ENCODE results near the gene SLC22A31.

Gene SLC22A31

GRCh38 chr16:89210165-89210903 is 10.0 kb upstream of the SLC22A31 start:
- Histone ChIP-seq H3K9ac (ENCODE audit: low read length) (no peak overlapping the region), H3K9me3 (ENCODE audit: low read length) (no peaks in the 10 kb centered on the region), H4K20me1 (ENCODE audit: insufficient read depth, low read length) (no peaks in the 10 kb centered on the region), H2AFZ (ENCODE audit: low read length) (no peak overlapping the region), H3K4me1 (ENCODE audit: insufficient read depth, low read length, severe bottlenecking) (no peaks in the 10 kb centered on the region), H3K27ac (ENCODE audit: low read depth, low read length, poor library complexity, severe bottlenecking) (no peak overlapping the region), H3K9me2 (ENCODE audit: low read depth, low read length) (no peaks in the 10 kb centered on the region), H3K4me2 (ENCODE audit: low read length) (no peak overlapping the region), H3K36me3 (ENCODE audit: insufficient read depth, low read length) (no peaks in the 10 kb centered on the region), H3K79me2 (ENCODE audit: insufficient read depth, low read length) (no peaks in the 10 kb centered on the region), H3K4me3 (ENCODE audit: low read depth, low read length, poor library complexity, severe bottlenecking) (no peak overlapping the region), H3K27me3 (ENCODE audit: insufficient read depth, low read length) (no peaks in the 10 kb centered on the region; the same call in 1 of the 2 replicates), H3F3A (ENCODE audit: insufficient read depth, low read length) (no peaks in the 10 kb centered on the region)
- TF ChIP-seq CTCF (IDR thresholded peaks at IDR 0.05; ENCODE audit: low read length) (no peak), EZH2 (IDR thresholded peaks at IDR 0.05; ENCODE audit: borderline replicate concordance, low read length) (no peak)

- no peak for TF ChIP-seq CTCF (IDR thresholded peaks at IDR 0.05; ENCODE audit: low read length)
- no peak for TF ChIP-seq EZH2 (IDR thresholded peaks at IDR 0.05; ENCODE audit: borderline replicate concordance, low read length)
- Histone ChIP-seq H3K27ac (ENCODE audit: low read depth, low read length, poor library complexity, severe bottlenecking) (no peak overlapping the region), H3K9me2 (ENCODE audit: low read depth, low read length) (no peaks in the 10 kb centered on the region), H3K4me1 (ENCODE audit: insufficient read depth, low read length, severe bottlenecking) (no peaks in the 10 kb centered on the region), H3K4me2 (ENCODE audit: low read length) (no peak overlapping the region), H2AFZ (ENCODE audit: low read length) (no peak overlapping the region), H3K9me3 (ENCODE audit: low read length) (no peaks in the 10 kb centered on the region), H3K9ac (ENCODE audit: low read length) (no peak overlapping the region), H3K27me3 (ENCODE audit: insufficient read depth, low read length) (no peaks in the 10 kb centered on the region; the same call in 1 of the 2 replicates), H3K79me2 (ENCODE audit: insufficient read depth, low read length) (no peaks in the 10 kb centered on the region), H3F3A (ENCODE audit: insufficient read depth, low read length) (no peaks in the 10 kb centered on the region), H3K4me3 (ENCODE audit: low read depth, low read length, poor library complexity, severe bottlenecking) (no peak overlapping the region), H3K36me3 (ENCODE audit: insufficient read depth, low read length) (no peaks in the 10 kb centered on the region), H4K20me1 (ENCODE audit: insufficient read depth, low read length) (no peaks in the 10 kb centered on the region)
Measured at GRCh38 chr16:89209522-89210044, 9.2 kb upstream of the SLC22A31 start.

GRCh38 chr16:89207993-89208392 is 7.7 kb upstream of the SLC22A31 start:
- no peaks in the 10 kb centered on the region for H3K36me3 ChIP-seq (ENCODE audit: insufficient read depth, low read length)
- H3K79me2 ChIP-seq (ENCODE audit: insufficient read depth, low read length): no peaks in the 10 kb centered on the region
- H3K27me3 ChIP-seq (ENCODE audit: insufficient read depth, low read length): no peaks in the 10 kb centered on the region; the same call in 1 of the 2 replicates
- H3K9ac ChIP-seq (ENCODE audit: low read length): no peak overlapping the region
- H3K9me3 ChIP-seq (ENCODE audit: low read length): no peaks in the 10 kb centered on the region
- no peaks in the 10 kb centered on the region for H3K4me1 ChIP-seq (ENCODE audit: insufficient read depth, low read length, severe bottlenecking)
- H3K27ac ChIP-seq (ENCODE audit: low read depth, low read length, poor library complexity, severe bottlenecking): no peak overlapping the region
- H4K20me1 ChIP-seq (ENCODE audit: insufficient read depth, low read length): no peaks in the 10 kb centered on the region
- no peak overlapping the region for H2AFZ ChIP-seq (ENCODE audit: low read length)
- no peaks in the 10 kb centered on the region for H3K9me2 ChIP-seq (ENCODE audit: low read depth, low read length)
- H3K4me3 ChIP-seq (ENCODE audit: low read depth, low read length, poor library complexity, severe bottlenecking): no peak overlapping the region
- no peaks in the 10 kb centered on the region for H3F3A ChIP-seq (ENCODE audit: insufficient read depth, low read length)
- TF ChIP-seq CTCF (IDR thresholded peaks at IDR 0.05; ENCODE audit: low read length) (no peak), EZH2 (IDR thresholded peaks at IDR 0.05; ENCODE audit: borderline replicate concordance, low read length) (no peak)
- H3K4me2 ChIP-seq (ENCODE audit: low read length): no peak overlapping the region

All from OCI-LY1 (cell line).